ENCODE data around the gene RAPGEF1.

RAPGEF1 gene

DNA sequence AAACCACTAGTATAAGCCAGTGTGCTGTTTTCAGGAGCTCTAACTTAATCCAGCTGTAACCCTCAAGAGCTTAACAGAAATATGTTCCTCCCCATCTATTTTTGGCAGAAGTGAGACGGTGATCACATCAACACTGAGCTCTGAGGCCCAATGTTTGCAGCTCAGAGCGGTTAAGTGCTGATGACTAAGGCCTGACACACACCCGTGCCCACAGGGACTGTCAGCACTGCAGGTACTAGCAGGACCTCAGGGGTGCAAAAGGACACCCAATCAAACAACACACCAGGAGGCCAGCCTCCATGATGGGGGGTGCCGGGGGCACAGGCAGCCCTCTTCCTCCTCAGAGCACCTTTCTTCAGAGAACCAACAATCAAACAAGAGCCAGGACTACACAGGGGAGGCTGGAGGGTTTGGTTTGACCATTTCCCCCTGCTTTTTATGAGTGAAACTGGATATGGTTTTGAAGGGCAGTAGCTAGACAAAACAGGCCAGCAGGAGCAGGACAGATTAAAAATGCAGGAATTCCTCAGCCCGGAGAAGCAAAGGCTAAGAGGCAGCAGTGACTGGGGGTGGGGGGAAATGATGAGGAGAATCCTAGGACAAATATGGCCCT, 61.3 kb downstream of the RAPGEF1 start (continued):
- TF ChIP-seq ZNF292 (tag by site-specific recombination; IDR thresholded peaks at IDR 0.05; ENCODE audit: borderline replicate concordance, low read depth) (no peak), ZNF626 (tag by site-specific recombination; IDR thresholded peaks at IDR 0.05) (no peak), ZNF140 (tag by site-specific recombination; IDR thresholded peaks at IDR 0.05) (no peak), ZNF324 (tag by site-specific recombination; IDR thresholded peaks at IDR 0.05) (peak; percentile 22; the same call in 1 of the 2 replicates), ZNF561 (tag by site-specific recombination; IDR thresholded peaks at IDR 0.05; ENCODE audit: borderline replicate concordance) (peak; percentile 61; the same call in 1 of the 2 replicates), ZNF10 (tag by site-specific recombination; IDR thresholded peaks at IDR 0.05) (no peak; the same call in 1 of the 2 replicates), ZNF157 (tag by site-specific recombination; IDR thresholded peaks at IDR 0.05) (no peak), ZBTB17 (tag by site-specific recombination; IDR thresholded peaks at IDR 0.05) (peak; percentile 90), TRIM28 (IDR thresholded peaks at IDR 0.05; ENCODE audit: borderline replicate concordance, low read length) (peak; percentile 87; the same call in 1 of the 2 replicates)
- TF ChIP-seq, protein P1, sequence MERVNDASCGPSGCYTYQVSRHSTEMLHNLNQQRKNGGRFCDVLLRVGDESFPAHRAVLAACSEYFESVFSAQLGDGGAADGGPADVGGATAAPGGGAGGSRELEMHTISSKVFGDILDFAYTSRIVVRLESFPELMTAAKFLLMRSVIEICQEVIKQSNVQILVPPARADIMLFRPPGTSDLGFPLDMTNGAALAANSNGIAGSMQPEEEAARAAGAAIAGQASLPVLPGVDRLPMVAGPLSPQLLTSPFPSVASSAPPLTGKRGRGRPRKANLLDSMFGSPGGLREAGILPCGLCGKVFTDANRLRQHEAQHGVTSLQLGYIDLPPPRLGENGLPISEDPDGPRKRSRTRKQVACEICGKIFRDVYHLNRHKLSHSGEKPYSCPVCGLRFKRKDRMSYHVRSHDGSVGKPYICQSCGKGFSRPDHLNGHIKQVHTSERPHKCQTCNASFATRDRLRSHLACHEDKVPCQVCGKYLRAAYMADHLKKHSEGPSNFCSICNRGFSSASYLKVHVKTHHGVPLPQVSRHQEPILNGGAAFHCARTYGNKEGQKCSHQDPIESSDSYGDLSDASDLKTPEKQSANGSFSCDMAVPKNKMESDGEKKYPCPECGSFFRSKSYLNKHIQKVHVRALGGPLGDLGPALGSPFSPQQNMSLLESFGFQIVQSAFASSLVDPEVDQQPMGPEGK (tag by site-specific recombination; IDR thresholded peaks at IDR 0.05) = peak; percentile 94
- TF ChIP-seq, protein P2, sequence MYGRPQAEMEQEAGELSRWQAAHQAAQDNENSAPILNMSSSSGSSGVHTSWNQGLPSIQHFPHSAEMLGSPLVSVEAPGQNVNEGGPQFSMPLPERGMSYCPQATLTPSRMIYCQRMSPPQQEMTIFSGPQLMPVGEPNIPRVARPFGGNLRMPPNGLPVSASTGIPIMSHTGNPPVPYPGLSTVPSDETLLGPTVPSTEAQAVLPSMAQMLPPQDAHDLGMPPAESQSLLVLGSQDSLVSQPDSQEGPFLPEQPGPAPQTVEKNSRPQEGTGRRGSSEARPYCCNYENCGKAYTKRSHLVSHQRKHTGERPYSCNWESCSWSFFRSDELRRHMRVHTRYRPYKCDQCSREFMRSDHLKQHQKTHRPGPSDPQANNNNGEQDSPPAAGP (tag by site-specific recombination; IDR thresholded peaks at IDR 0.05) = peak; percentile 93
- TF ChIP-seq, protein P3, sequence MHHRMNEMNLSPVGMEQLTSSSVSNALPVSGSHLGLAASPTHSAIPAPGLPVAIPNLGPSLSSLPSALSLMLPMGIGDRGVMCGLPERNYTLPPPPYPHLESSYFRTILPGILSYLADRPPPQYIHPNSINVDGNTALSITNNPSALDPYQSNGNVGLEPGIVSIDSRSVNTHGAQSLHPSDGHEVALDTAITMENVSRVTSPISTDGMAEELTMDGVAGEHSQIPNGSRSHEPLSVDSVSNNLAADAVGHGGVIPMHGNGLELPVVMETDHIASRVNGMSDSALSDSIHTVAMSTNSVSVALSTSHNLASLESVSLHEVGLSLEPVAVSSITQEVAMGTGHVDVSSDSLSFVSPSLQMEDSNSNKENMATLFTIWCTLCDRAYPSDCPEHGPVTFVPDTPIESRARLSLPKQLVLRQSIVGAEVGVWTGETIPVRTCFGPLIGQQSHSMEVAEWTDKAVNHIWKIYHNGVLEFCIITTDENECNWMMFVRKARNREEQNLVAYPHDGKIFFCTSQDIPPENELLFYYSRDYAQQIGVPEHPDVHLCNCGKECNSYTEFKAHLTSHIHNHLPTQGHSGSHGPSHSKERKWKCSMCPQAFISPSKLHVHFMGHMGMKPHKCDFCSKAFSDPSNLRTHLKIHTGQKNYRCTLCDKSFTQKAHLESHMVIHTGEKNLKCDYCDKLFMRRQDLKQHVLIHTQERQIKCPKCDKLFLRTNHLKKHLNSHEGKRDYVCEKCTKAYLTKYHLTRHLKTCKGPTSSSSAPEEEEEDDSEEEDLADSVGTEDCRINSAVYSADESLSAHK (tag by site-specific recombination; IDR thresholded peaks at IDR 0.05) = 0 out of 2 replicates have a peak, but pooled peaks have one; percentile 9
- TF ChIP-seq, protein P4, sequence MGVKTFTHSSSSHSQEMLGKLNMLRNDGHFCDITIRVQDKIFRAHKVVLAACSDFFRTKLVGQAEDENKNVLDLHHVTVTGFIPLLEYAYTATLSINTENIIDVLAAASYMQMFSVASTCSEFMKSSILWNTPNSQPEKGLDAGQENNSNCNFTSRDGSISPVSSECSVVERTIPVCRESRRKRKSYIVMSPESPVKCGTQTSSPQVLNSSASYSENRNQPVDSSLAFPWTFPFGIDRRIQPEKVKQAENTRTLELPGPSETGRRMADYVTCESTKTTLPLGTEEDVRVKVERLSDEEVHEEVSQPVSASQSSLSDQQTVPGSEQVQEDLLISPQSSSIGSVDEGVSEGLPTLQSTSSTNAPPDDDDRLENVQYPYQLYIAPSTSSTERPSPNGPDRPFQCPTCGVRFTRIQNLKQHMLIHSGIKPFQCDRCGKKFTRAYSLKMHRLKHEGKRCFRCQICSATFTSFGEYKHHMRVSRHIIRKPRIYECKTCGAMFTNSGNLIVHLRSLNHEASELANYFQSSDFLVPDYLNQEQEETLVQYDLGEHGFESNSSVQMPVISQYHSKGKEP (tag by site-specific recombination; IDR thresholded peaks at IDR 0.05) = peak; percentile 3; the same call in 1 of the 2 replicates
- TF ChIP-seq, protein P5, sequence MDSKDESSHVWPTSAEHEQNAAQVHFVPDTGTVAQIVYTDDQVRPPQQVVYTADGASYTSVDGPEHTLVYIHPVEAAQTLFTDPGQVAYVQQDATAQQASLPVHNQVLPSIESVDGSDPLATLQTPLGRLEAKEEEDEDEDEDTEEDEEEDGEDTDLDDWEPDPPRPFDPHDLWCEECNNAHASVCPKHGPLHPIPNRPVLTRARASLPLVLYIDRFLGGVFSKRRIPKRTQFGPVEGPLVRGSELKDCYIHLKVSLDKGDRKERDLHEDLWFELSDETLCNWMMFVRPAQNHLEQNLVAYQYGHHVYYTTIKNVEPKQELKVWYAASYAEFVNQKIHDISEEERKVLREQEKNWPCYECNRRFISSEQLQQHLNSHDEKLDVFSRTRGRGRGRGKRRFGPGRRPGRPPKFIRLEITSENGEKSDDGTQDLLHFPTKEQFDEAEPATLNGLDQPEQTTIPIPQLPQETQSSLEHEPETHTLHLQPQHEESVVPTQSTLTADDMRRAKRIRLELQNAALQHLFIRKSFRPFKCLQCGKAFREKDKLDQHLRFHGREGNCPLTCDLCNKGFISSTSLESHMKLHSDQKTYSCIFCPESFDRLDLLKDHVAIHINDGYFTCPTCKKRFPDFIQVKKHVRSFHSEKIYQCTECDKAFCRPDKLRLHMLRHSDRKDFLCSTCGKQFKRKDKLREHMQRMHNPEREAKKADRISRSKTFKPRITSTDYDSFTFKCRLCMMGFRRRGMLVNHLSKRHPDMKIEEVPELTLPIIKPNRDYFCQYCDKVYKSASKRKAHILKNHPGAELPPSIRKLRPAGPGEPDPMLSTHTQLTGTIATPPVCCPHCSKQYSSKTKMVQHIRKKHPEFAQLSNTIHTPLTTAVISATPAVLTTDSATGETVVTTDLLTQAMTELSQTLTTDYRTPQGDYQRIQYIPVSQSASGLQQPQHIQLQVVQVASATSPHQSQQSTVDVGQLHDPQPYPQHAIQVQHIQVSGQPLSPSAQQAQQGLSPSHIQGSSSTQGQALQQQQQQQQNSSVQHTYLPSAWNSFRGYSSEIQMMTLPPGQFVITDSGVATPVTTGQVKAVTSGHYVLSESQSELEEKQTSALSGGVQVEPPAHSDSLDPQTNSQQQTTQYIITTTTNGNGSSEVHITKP (tag by site-specific recombination; IDR thresholded peaks at IDR 0.05) = peak; percentile 97
